ENCODE results near the gene NDUFV3. TPM values are rescaled to one million over a fixed set of nuclear protein-coding genes. Genes with fewer than 3 reads are reported as not detected.

NDUFV3 gene
- polyA plus RNA-seq, 1 donor (not counting 4 experiments of a cell fraction or from before 2014, with no cell fraction given), result 28.9 TPM

DNA sequence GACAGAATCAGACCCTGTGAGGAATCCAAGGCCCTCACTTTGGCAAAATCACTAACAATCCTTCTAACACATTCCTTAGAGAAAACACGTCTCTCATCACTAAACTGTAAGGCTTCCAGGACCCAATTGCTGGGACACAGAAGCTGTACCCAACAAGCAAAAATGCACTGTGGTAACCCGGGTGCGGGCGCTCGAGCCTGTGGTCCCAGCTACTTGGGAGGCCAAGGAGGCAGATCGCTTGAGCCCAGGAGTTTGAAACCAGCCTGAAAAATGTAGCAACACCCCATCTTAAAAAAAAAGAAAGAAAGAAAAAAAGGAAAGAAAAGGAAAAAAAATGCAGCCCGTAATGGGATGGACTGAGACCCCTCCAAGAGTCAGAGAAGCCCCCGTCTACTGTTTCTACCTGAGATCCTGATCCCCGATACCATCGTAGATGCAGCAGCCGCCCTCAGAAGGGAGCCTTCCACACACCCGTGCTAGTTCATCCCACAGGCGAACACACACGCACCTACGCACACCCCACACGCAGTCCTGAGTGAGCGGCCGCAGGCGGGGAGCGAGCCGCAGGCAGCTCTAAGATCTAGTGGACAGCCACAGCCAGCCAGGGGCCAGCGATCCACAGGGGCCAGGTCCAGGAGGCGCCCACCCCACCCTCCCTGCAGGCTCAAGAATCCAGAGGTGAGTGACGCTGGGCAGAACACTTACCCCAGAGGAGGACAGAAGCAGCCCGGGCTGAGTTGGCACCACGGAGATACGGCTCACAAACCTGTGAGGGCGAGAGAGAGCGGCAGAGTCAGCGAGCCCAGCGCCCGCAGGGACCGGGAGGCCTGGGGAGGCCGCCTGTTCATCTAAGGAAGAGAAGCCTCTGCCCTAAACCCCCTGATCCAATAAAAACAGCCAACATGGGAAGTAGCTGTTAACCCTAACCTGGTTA lies 33.9 kb upstream of the NDUFV3 start:
- DNase-seq (ENCODE audit: low read depth, low spot score), result no peak
- Histone ChIP-seq H3K9me1 (ENCODE audit: control insufficient read depth, extremely low read depth, insufficient read depth, low read length) (no peaks in the 10 kb centered on the region), H3K4me3 (ENCODE audit: control insufficient read depth in 2 of 3, extremely low read depth in 1 of 3, insufficient read depth in 2 of 3, low read depth in 1 of 3, low read length in 3 of 3) (no peak overlapping the region), H3K9ac (ENCODE audit: control insufficient read depth, extremely low read depth, insufficient read depth, low read length) (no peak overlapping the region), H3K79me2 (ENCODE audit: control insufficient read depth, insufficient read depth, low read length) (peaks cover 72% of the 10 kb centered on the region), H3K4me1 (ENCODE audit: control insufficient read depth, extremely low read depth, insufficient read depth, low read length) (no peaks in the 10 kb centered on the region), H2AFZ (ENCODE audit: control insufficient read depth, low read length) (no peak overlapping the region), H3K9me3 (ENCODE audit: control insufficient read depth, low read depth, low read length) (no peaks in the 10 kb centered on the region), H3K27me3 (ENCODE audit: control insufficient read depth, extremely low read depth, insufficient read depth, low read length) (no peaks in the 10 kb centered on the region), H3K36me3 (ENCODE audit: control insufficient read depth in 2 of 2, extremely low read depth in 1 of 2, insufficient read depth in 2 of 2, low read length in 2 of 2) (peaks cover 54 to 55% of the 10 kb centered on the region in 2 experiments), H3K4me2 (ENCODE audit: control insufficient read depth, extremely low read depth, insufficient read depth, low read depth, low read length) (no peak overlapping the region), H3K27ac (ENCODE audit: control insufficient read depth, insufficient read depth, low read length) (no peak overlapping the region), H4K20me1 (ENCODE audit: control insufficient read depth, extremely low read depth, insufficient read depth, low read length) (peaks cover 32% of the 10 kb centered on the region)
- no peak for TF ChIP-seq EZH2 (IDR thresholded peaks at IDR 0.05; ENCODE audit: low read length)
- TF ChIP-seq, protein P1, sequence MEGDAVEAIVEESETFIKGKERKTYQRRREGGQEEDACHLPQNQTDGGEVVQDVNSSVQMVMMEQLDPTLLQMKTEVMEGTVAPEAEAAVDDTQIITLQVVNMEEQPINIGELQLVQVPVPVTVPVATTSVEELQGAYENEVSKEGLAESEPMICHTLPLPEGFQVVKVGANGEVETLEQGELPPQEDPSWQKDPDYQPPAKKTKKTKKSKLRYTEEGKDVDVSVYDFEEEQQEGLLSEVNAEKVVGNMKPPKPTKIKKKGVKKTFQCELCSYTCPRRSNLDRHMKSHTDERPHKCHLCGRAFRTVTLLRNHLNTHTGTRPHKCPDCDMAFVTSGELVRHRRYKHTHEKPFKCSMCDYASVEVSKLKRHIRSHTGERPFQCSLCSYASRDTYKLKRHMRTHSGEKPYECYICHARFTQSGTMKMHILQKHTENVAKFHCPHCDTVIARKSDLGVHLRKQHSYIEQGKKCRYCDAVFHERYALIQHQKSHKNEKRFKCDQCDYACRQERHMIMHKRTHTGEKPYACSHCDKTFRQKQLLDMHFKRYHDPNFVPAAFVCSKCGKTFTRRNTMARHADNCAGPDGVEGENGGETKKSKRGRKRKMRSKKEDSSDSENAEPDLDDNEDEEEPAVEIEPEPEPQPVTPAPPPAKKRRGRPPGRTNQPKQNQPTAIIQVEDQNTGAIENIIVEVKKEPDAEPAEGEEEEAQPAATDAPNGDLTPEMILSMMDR (optimal IDR thresholded peaks at IDR 0.05 in 1 of 3, IDR thresholded peaks at IDR 0.05 in 1 of 3, conservative IDR thresholded peaks at IDR 0.05 in 1 of 3; ENCODE audit: extremely low read depth in 1 of 3, insufficient read depth in 2 of 3, low read length in 3 of 3), result no peak
- dilution Hi-C loops (cut with MboI; ENCODE audit: extremely low pct_ligation_motif_present, low sequenced_read_pairs), result no loop called here
- FAIRE-seq, result no peak

DNA sequence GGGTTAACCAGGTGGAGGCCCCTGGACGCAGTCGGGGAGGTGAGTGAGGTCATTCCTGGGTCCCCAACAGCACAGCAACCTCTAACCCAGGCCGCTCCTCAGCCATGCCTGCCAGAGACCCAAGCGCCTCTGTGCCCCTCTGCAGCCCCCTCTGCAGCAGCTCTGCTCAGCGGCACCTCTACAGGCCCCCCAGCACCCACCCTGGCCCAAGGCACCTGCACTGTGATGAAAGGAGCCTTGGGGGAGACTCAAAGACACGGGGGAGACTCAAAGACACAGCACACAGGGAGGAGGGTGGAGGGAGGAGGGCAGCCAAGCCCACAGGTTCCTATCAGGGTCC lies 33.2 kb upstream of the NDUFV3 start:
- H2AFZ ChIP-seq (ENCODE audit: control insufficient read depth, low read length), result no peak overlapping the region

More for the DNA sequence above, 33.2 kb upstream of the NDUFV3 start:
- peaks cover 37% of the 10 kb centered on the region for H4K20me1 ChIP-seq (ENCODE audit: control insufficient read depth, extremely low read depth, insufficient read depth, low read length)
- H3K9ac ChIP-seq (ENCODE audit: control insufficient read depth, extremely low read depth, insufficient read depth, low read length), result no peak overlapping the region
- DNase-seq (ENCODE audit: low read depth, low spot score), result no peak
- no peaks in the 10 kb centered on the region for H3K9me3 ChIP-seq (ENCODE audit: control insufficient read depth, low read depth, low read length)
- H3K4me2 ChIP-seq (ENCODE audit: control insufficient read depth, extremely low read depth, insufficient read depth, low read depth, low read length), result no peak overlapping the region
- peaks cover 52 to 62% of the 10 kb centered on the region in 2 experiments for H3K36me3 ChIP-seq (ENCODE audit: control insufficient read depth in 2 of 2, extremely low read depth in 1 of 2, insufficient read depth in 2 of 2, low read length in 2 of 2)
- dilution Hi-C loops (cut with MboI; ENCODE audit: extremely low pct_ligation_motif_present, low sequenced_read_pairs), result no loop called here
- peaks cover 79% of the 10 kb centered on the region for H3K79me2 ChIP-seq (ENCODE audit: control insufficient read depth, insufficient read depth, low read length)
- no peaks in the 10 kb centered on the region for H3K9me1 ChIP-seq (ENCODE audit: control insufficient read depth, extremely low read depth, insufficient read depth, low read length)
- H3K4me1 ChIP-seq (ENCODE audit: control insufficient read depth, extremely low read depth, insufficient read depth, low read length), result no peaks in the 10 kb centered on the region
- TF ChIP-seq EZH2 (IDR thresholded peaks at IDR 0.05; ENCODE audit: low read length), result no peak
- TF ChIP-seq, protein P1 (optimal IDR thresholded peaks at IDR 0.05 in 1 of 3, IDR thresholded peaks at IDR 0.05 in 1 of 3, conservative IDR thresholded peaks at IDR 0.05 in 1 of 3; ENCODE audit: extremely low read depth in 1 of 3, insufficient read depth in 2 of 3, low read length in 3 of 3), result no peak
- H3K4me3 ChIP-seq (ENCODE audit: control insufficient read depth in 2 of 3, extremely low read depth in 1 of 3, insufficient read depth in 2 of 3, low read depth in 1 of 3, low read length in 3 of 3), result no peak overlapping the region
- no peak for FAIRE-seq
- H3K27me3 ChIP-seq (ENCODE audit: control insufficient read depth, extremely low read depth, insufficient read depth, low read length), result no peaks in the 10 kb centered on the region
- H3K27ac ChIP-seq (ENCODE audit: control insufficient read depth, insufficient read depth, low read length), result no peak overlapping the region
